Lower lobe of right lung (tissue), 2 donors: Measurements from ENCODE around the gene PTPRN2. TPM values are rescaled to one million over a fixed set of nuclear protein-coding genes. Genes with fewer than 3 reads are reported as not detected.

Experiments
- ATAC-seq, 2 donors: fragments of 200-7000 bp; cut with Tn5 transposase; one replicate each; pipeline ENCODE4 v1.9.1; 2020 to 2022; ENCODE audit warnings: mild to moderate bottlenecking in 2 of 2, moderate library complexity in 2 of 2
- DNase-seq: peaks from one replicate; pipeline ENCODE4 v3.0.0-alpha.2; 2020
- H3K27ac ChIP-seq: fragments of 200-600 bp; one replicate; pipeline ENCODE4 v1.8.0; 2022
- H3K27me3 ChIP-seq: fragments of 200-600 bp; one replicate; pipeline ENCODE4 v1.8.0; 2022; ENCODE audit warnings: low read depth
- H3K36me3 ChIP-seq: fragments of 200-600 bp; one replicate; pipeline ENCODE4 v1.8.0; 2022; ENCODE audit warnings: mild to moderate bottlenecking
- H3K4me1 ChIP-seq: fragments of 200-600 bp; one replicate; pipeline ENCODE4 v1.8.0; 2022
- H3K4me3 ChIP-seq: fragments of 200-600 bp; one replicate; pipeline ENCODE4 v1.8.0; 2022; ENCODE audit warnings: mild to moderate bottlenecking
- H3K9me3 ChIP-seq: fragments of 200-600 bp; one replicate; pipeline ENCODE4 v1.8.0; 2022
- intact Hi-C: fragments of 100-400 bp; cut with DNase I; formaldehyde crosslinking; loops from one replicate; pipeline ENCODE4 v1.11.0; 2022
- total RNA-seq: library from RNA; stranded (reverse); fragmentation: NEBNext Ultra II Directional; extraction: Animal tissue kit (Norgen Biotek cat#: 25700); gene quantifications from one replicate; pipeline ENCODE4 v1.2.1, GENCODE V29; 2021
- TF ChIP-seq, protein P1 (sequence below): fragments of 200-600 bp; IDR thresholded peaks from one replicate; pipeline ENCODE4 v1.8.0; 2022; ENCODE audit warnings: antibody characterized with exemption, mild to moderate bottlenecking
- donor health status: DM: no; HTN: yes; CAD: no; lungs with severe emphysema.

The PTPRN2 gene
- total RNA-seq, 1 donor from 2014 or later, result 6.8 TPM

DNA sequence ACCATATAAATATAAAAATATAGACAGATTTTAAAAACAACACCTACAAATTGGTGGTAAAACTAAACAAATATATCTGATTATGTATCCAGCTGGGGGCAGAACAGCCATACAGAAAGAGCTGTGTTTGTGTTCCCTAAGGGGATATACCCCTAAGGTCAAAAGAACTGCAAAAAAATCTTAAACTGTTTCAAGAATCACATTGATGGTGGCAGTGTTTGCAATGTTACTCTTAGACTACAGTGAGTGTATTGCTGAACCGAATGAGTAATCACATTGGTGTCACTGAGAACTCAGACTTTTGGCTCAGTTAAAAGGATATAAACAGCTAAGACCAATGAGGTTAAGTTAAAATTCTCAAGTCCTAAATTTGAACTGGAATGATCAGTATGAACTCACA lies 27.1 kb upstream of the PTPRN2 start:
- H3K27me3 ChIP-seq, result no peaks in the 10 kb centered on the region
- TF ChIP-seq, protein P1, sequence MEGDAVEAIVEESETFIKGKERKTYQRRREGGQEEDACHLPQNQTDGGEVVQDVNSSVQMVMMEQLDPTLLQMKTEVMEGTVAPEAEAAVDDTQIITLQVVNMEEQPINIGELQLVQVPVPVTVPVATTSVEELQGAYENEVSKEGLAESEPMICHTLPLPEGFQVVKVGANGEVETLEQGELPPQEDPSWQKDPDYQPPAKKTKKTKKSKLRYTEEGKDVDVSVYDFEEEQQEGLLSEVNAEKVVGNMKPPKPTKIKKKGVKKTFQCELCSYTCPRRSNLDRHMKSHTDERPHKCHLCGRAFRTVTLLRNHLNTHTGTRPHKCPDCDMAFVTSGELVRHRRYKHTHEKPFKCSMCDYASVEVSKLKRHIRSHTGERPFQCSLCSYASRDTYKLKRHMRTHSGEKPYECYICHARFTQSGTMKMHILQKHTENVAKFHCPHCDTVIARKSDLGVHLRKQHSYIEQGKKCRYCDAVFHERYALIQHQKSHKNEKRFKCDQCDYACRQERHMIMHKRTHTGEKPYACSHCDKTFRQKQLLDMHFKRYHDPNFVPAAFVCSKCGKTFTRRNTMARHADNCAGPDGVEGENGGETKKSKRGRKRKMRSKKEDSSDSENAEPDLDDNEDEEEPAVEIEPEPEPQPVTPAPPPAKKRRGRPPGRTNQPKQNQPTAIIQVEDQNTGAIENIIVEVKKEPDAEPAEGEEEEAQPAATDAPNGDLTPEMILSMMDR, result no peak
- H3K9me3 ChIP-seq, result no peaks in the 10 kb centered on the region
- intact Hi-C loops, result no loop called here
- H3K4me1 ChIP-seq, result no peaks in the 10 kb centered on the region
- DNase-seq, result no peak
- no peak overlapping the region for H3K4me3 ChIP-seq
- H3K27ac ChIP-seq, result no peak overlapping the region
- no peaks in the 10 kb centered on the region for H3K36me3 ChIP-seq
- no peak for ATAC-seq

DNA sequence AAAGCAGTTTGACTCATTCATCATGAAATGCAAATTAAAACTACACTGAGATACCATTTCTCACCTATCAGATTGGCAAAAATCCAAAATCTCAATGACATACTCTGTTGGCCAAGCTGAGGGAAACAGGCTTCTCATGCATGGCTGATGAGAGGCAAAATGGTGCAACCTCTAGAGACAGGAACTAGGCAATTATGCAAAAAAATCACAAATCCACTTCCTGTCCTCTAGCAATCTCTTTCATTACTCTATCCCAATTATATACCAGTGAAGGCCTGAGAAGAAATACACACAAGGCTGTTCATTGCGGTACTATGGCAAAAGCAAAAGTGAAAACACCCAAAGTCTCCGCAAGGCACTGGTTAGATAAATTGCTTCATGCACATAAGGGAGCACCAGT lies 25.9 kb upstream of the PTPRN2 start:
- no peak for ATAC-seq
- TF ChIP-seq, protein P1, result no peak
- Histone ChIP-seq H3K4me3 (no peak overlapping the region), H3K9me3 (no peaks in the 10 kb centered on the region), H3K27ac (no peak overlapping the region), H3K27me3 (no peaks in the 10 kb centered on the region), H3K4me1 (no peaks in the 10 kb centered on the region), H3K36me3 (no peaks in the 10 kb centered on the region)
- DNase-seq, result no peak
- intact Hi-C loops, result no loop called here

DNA sequence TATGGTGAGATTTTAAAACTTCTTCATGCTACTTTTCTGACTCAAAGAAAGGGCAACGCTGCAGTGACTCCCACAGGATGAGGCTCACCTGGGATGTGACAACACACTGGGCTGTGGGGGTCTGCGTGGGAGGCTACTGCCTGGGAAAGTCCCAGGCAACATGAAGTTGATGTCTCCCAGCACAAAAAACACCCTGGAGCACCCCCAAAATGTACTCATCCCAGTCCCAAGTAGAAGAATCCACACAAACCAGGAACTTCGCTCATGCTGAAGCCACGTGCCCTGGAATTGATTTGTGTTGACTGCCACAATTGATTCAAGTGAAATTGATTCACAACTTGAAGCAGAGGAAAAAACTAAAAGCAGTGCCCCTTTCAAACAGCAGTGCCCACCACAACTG lies 24.9 kb upstream of the PTPRN2 start:
- H3K27me3 ChIP-seq, result no peaks in the 10 kb centered on the region
- H3K4me3 ChIP-seq, result no peak overlapping the region
- no peak overlapping the region for H3K27ac ChIP-seq
- intact Hi-C loops, result no loop called here
- H3K9me3 ChIP-seq, result no peaks in the 10 kb centered on the region
- H3K36me3 ChIP-seq, result no peaks in the 10 kb centered on the region
- TF ChIP-seq, protein P1, result no peak
- DNase-seq (no peak), ATAC-seq (no peak)
- no peaks in the 10 kb centered on the region for H3K4me1 ChIP-seq

DNA sequence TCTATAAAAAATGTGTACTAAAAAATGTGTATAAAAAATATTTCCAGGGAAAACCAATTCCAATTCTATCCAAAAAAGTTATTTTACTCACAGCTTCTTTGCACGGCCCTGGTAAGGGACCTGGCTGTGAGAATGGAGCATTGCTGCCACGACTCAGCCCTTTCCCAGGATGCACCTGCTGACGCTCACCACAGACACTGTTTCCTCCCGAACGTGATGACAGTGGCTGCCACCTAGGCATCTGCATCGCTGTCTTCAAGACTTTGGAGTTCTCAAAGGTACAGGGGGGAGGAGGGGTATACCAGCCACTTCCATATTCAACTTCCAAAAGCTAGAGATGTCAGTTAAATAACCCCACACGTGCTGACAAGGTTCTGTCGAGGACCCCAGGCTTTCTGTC lies 23.9 kb upstream of the PTPRN2 start:
- no peak overlapping the region for H3K27ac ChIP-seq
- no peak for ATAC-seq
- no peaks in the 10 kb centered on the region for H3K4me1 ChIP-seq
- no peaks in the 10 kb centered on the region for H3K27me3 ChIP-seq
- H3K9me3 ChIP-seq, result no peaks in the 10 kb centered on the region
- TF ChIP-seq, protein P1, result no peak
- no peaks in the 10 kb centered on the region for H3K36me3 ChIP-seq
- intact Hi-C loops, result no loop called here
- no peak for DNase-seq
- H3K4me3 ChIP-seq, result no peak overlapping the region

DNA sequence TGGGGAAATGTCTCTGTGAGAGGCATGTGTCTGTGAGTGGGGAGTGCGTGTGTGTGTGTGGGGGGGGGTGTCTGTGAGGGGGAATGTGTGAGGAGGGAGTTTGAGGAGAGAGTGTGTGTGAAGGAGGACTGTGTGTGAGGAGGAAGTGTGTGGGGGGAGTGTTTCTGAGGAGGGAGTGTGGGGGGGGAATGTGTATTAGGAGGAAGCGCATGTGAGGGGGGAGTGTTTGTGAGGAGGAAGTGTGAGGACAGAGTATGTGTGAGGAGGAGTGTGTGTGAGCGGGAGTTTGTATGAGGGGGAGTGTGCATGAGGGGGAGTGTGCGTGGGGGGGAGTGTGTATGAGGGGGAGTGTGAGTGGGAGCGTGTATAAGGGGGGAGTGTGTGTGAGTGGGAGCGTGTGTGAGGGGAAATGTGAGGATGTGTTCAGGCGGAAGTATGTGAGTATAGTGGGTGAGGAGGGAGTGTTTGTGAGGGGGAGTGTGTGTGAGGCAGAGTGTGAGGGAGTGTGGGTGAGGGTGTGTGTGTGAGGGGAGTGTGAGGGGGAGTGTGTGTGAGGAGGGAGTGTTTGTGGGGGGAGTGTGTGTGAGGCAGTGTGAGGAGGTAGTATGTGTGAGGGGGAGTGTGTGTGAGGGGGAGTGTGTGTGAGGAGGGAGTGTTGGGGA lies 21.8 kb upstream of the PTPRN2 start:
- Histone ChIP-seq H3K36me3 (no peaks in the 10 kb centered on the region), H3K4me1 (no peaks in the 10 kb centered on the region), H3K27me3 (no peaks in the 10 kb centered on the region), H3K9me3 (no peaks in the 10 kb centered on the region), H3K4me3 (no peak overlapping the region), H3K27ac (no peak overlapping the region)
- intact Hi-C loops, result no loop called here
- ATAC-seq, result no peak
- DNase-seq, result no peak
- TF ChIP-seq, protein P1, result no peak
